Choroid plexus epithelial cell (primary cell): ENCODE data around the gene TRPM4.

ENCODE experiments used
- DNase-seq: peaks from one replicate; pipeline ENCODE4 v3.0.0-alpha.2; 2010; ENCODE audit warnings: low read depth
- H3K4me3 ChIP-seq: 2 replicates; pipeline ENCODE4 v1.5.1; 2011; ENCODE audit warnings: low read depth, mild to moderate bottlenecking, control low read depth, low read length, moderate library complexity
- CTCF ChIP-seq: conservative IDR thresholded peaks from 2 replicates; pipeline ENCODE4 v1.5.1; 2011; ENCODE audit warnings: low read depth, mild to moderate bottlenecking, control low read depth, inconsistent platforms, low read length, moderate library complexity

TRPM4 gene

GRCh38 chr19:49224879-49225278 is 67.3 kb downstream of the TRPM4 start:
- DNase-seq: peak; percentile 57
- TF ChIP-seq CTCF: peak; percentile 57
- H3K4me3 ChIP-seq: no peak overlapping the region

- DNase-seq: peak; percentile 16
- TF ChIP-seq CTCF: no peak
- no peak overlapping the region for H3K4me3 ChIP-seq
Observed at GRCh38 chr19:49229416-49229815, 71.8 kb downstream of the TRPM4 start.

GRCh38 chr19:49231389-49231788 is 73.8 kb downstream of the TRPM4 start:
- no peak overlapping the region for H3K4me3 ChIP-seq
- TF ChIP-seq CTCF: no peak
- DNase-seq: no peak

- no peak for TF ChIP-seq CTCF
- DNase-seq: no peak
- no peak overlapping the region for H3K4me3 ChIP-seq
Observed at GRCh38 chr19:49231804-49232203, 74.2 kb downstream of the TRPM4 start.

- TF ChIP-seq CTCF: no peak
- DNase-seq: no peak
- H3K4me3 ChIP-seq: no peak overlapping the region
Observed at GRCh38 chr19:49233163-49233562, 75.6 kb downstream of the TRPM4 start.

GRCh38 chr19:49241769-49242168 is 84.2 kb downstream of the TRPM4 start:
- no peak overlapping the region for H3K4me3 ChIP-seq

More at GRCh38 chr19:49241769-49242168, 84.2 kb downstream of the TRPM4 start:
- no peak for DNase-seq
- TF ChIP-seq CTCF: no peak
